OCI-LY7 (cell line): ENCODE data around the gene CFAP58. TPM values are rescaled to one million over a fixed set of nuclear protein-coding genes. Genes with fewer than 3 reads are reported as not detected.

ENCODE experiments used
- BruUV-seq: library from RNA; stranded (reverse); fragments of 400-500 nt; replicated peaks from 2 replicates; lab custom pipeline; 2021; lab: Mats Ljungman, UMichigan
- CTCF ChIA-PET: fragments of 300-600 bp; sonication (Branson Sonifier 250); formaldehyde crosslinking; loops from one replicate; lab custom pipeline; 2022; ENCODE audit warnings: antibody characterized with exemption; ENCODE audit not compliant: unreplicated experiment; lab: Charles Lee
- POLR2A ChIA-PET: fragments of 300-600 bp; sonication (Branson Sonifier 250); formaldehyde crosslinking; loops from one replicate; lab custom pipeline; 2022; ENCODE audit warnings: antibody characterized with exemption; lab: Charles Lee
- DNase-seq: peaks from one replicate; pipeline ENCODE4 v3.0.0-alpha.2; 2015; ENCODE audit warnings: low spot score
- H2AFZ ChIP-seq: fragments of 200-600 bp; sonication (generic), shearing (Covaris generic); 2 replicates; pipeline ENCODE4 v1.6.1; 2014; ENCODE audit warnings: mild to moderate bottlenecking, antibody characterized with exemption, low read length, moderate library complexity
- H3K27ac ChIP-seq: fragments of 200-600 bp; sonication (generic); 2 replicates; pipeline ENCODE4 v1.5.1; 2014; ENCODE audit warnings: mixed run types, low read depth, mild to moderate bottlenecking, moderate library complexity, low read length, inconsistent platforms; ENCODE audit not compliant: poor library complexity, severe bottlenecking
- H3K36me3 ChIP-seq: fragments of 200-600 bp; sonication (generic); 2 replicates; pipeline ENCODE4 v1.6.1; 2014; ENCODE audit warnings: mild to moderate bottlenecking, antibody characterized with exemption, low read length, moderate library complexity, mixed read lengths; ENCODE audit not compliant: insufficient read depth
- H3K4me1 ChIP-seq: fragments of 200-600 bp; sonication (generic); 2 replicates; pipeline ENCODE4 v1.5.1; 2014; ENCODE audit warnings: mild to moderate bottlenecking, low read length; ENCODE audit not compliant: insufficient read depth, poor library complexity, severe bottlenecking
- H3K4me2 ChIP-seq: fragments of 200-600 bp; sonication (generic); 2 replicates; pipeline ENCODE4 v1.6.1; 2014; ENCODE audit warnings: mild to moderate bottlenecking, low read length
- H3K4me3 ChIP-seq: fragments of 200-600 bp; sonication (generic); 2 replicates; pipeline ENCODE4 v1.5.1; 2014; ENCODE audit warnings: mild to moderate bottlenecking, low read depth, low read length; ENCODE audit not compliant: poor library complexity, severe bottlenecking
- H3K79me2 ChIP-seq: fragments of 200-600 bp; sonication (generic); 2 replicates; pipeline ENCODE4 v1.6.1; 2016; ENCODE audit warnings: low read depth, mild to moderate bottlenecking, low read length, moderate library complexity, mixed read lengths; ENCODE audit not compliant: insufficient read depth
- H3K9me2 ChIP-seq: fragments of 200-600 bp; sonication (generic); 2 replicates; pipeline ENCODE4 v1.6.1; 2016; ENCODE audit warnings: mild to moderate bottlenecking, low read length, mixed read lengths; ENCODE audit not compliant: insufficient read depth
- H3K9me3 ChIP-seq: fragments of 200-600 bp; sonication (generic); 2 replicates; pipeline ENCODE4 v1.6.1; 2014; ENCODE audit warnings: mild to moderate bottlenecking, mixed run types, low read length, mixed read lengths
- H4K20me1 ChIP-seq: fragments of 200-600 bp; sonication (generic); 2 replicates; pipeline ENCODE4 v1.6.1; 2014; ENCODE audit warnings: mild to moderate bottlenecking, antibody characterized with exemption, low read length, moderate library complexity, mixed read lengths; ENCODE audit not compliant: insufficient read depth
- CTCF ChIP-seq: fragments of 200-600 bp; sonication (generic); conservative IDR thresholded peaks from 2 replicates; pipeline ENCODE4 v1.5.1; 2014; ENCODE audit warnings: mild to moderate bottlenecking, antibody characterized with exemption, low read length, moderate library complexity, mixed read lengths
- EZH2phosphoT487 ChIP-seq: fragments of 200-600 bp; sonication (generic); IDR thresholded peaks from 2 replicates; pipeline ENCODE4 v1.6.1; 2018; ENCODE audit warnings: low read depth, borderline replicate concordance, mild to moderate bottlenecking, mixed run types, antibody characterized with exemption, low read length, moderate library complexity, mixed read lengths
- intact Hi-C: fragments of 100-400 bp; cut with micrococcal nuclease; formaldehyde crosslinking; loops from one replicate; pipeline ENCODE4 v1.10.0; 2022; ENCODE audit not compliant: unreplicated experiment
- total RNA-seq, 2 experiments: library from RNA; depleted of rRNA in 1 of 2; stranded (reverse); fragments of >200 nt in 1 of 2; shearing (Covaris generic) in 1 of 2; gene quantifications; 2 replicates each; pipeline ENCODE4 v1.2.3, GENCODE V29; 2014 to 2022

CFAP58 gene
- total RNA-seq, 2 experiments from 2014 or later = 0.09 to 1.5 TPM

- Histone ChIP-seq H3K4me1 (peaks cover 43% of the 10 kb centered on the region), H3K4me2 (no peak overlapping the region), H4K20me1 (peaks cover 43% of the 10 kb centered on the region), H3K79me2 (peaks cover 75% of the 10 kb centered on the region), H3K9me2 (no peaks in the 10 kb centered on the region), H3K36me3 (peaks cover 22% of the 10 kb centered on the region; the same call in 1 of the 2 replicates), H3K27ac (no peak overlapping the region), H3K4me3 (no peak overlapping the region), H3K9me3 (no peaks in the 10 kb centered on the region), H2AFZ (no peak overlapping the region)
- TF ChIP-seq EZH2phosphoT487 (no peak), CTCF (no peak)
- no peak for DNase-seq
- intact Hi-C loops = no loop called here
- ChIA-PET POLR2A (interaction anchor here (1.4 kb wide), 1 partner anchor 10 kb away, joined by 4 read pairs; the partner anchor contains the start of gene ITPRIP), CTCF (no interaction called here)
- no TSS peak for BruUV-seq
Observed at GRCh38 chr10:104327745-104328645, 25.6 kb upstream of the CFAP58 start.

GRCh38 chr10:104328646-104328895, 25.1 kb upstream of the CFAP58 start:
- intact Hi-C loops = no loop called here
- Histone ChIP-seq H3K4me1 (peaks cover 43% of the 10 kb centered on the region), H3K36me3 (peaks cover 25% of the 10 kb centered on the region; the same call in 1 of the 2 replicates), H2AFZ (no peak overlapping the region), H3K9me2 (no peaks in the 10 kb centered on the region), H3K4me3 (no peak overlapping the region), H3K27ac (no peak overlapping the region), H4K20me1 (peaks cover 47% of the 10 kb centered on the region), H3K9me3 (no peaks in the 10 kb centered on the region), H3K79me2 (peaks cover 76% of the 10 kb centered on the region), H3K4me2 (peak overlapping the region; percentile 53; the same call in 1 of the 2 replicates)
- ChIA-PET CTCF (no interaction called here), POLR2A (interaction anchor here (1.4 kb wide), 1 partner anchor 9 kb away, joined by 4 read pairs; the partner anchor contains the start of gene ITPRIP)
- DNase-seq = no peak
- TF ChIP-seq EZH2phosphoT487 (no peak), CTCF (no peak)
- BruUV-seq = no TSS peak
